ENCODE measurements around the gene PDE6C. TPM values are rescaled to one million over a fixed set of nuclear protein-coding genes. Genes with fewer than 3 reads are reported as not detected.

The PDE6C gene
- total and polyA plus RNA-seq, 9 donors: 0.02 TPM; not detected in 8

GRCh38 chr10:93702210-93703001, 90.1 kb downstream of the PDE6C start, which contains the start of gene FRA10AC1:
Gene FRA10AC1 (minus strand): TSS chr10:93702592. CDS start chr10:93700106, 2,486 bp downstream.
- TF ChIP-seq POLR2A (IDR thresholded peaks at IDR 0.05): peak; percentile 84
- peak; percentile 5 for TF ChIP-seq EP300 (IDR thresholded peaks at IDR 0.05)
- peak in 2 of 3 donors; percentile 32 to 47 for TF ChIP-seq CTCF (IDR thresholded peaks at IDR 0.05)
- Histone ChIP-seq H3K27me3 (no peaks in the 10 kb centered on the region), H3K4me3 (peak within 1 kb of the TSS; percentile 47), H3K27ac (peak within 1 kb of the TSS; percentile 75 to 86), H3K9me3 (no peaks in the 10 kb centered on the region), H3K4me1 (ENCODE audit: insufficient read depth) (peaks cover 3% of the 10 kb centered on the region), H3K36me3 (no peaks in the 10 kb centered on the region)
- DNase-seq: peak; percentile 90 to 94 (median 93)
- 0% methylated on average over 45 to 52 of the region's 52 CpGs for WGBS, 3 donors
- intact Hi-C loops (cut with DNase I): no loop called here

- DNase-seq: no peak
- intact Hi-C loops (cut with DNase I): no loop called here
- peak overlapping the region; percentile 75 to 86 for H3K27ac ChIP-seq
- H3K4me3 ChIP-seq: peak overlapping the region; percentile 47
- WGBS, 3 donors: 0 to 1% (median 1%) methylated on average over 12 of the region's 12 CpGs
- no peaks in the 10 kb centered on the region for H3K36me3 ChIP-seq
- H3K9me3 ChIP-seq: no peaks in the 10 kb centered on the region
- H3K4me1 ChIP-seq (ENCODE audit: insufficient read depth): peaks cover 3% of the 10 kb centered on the region
- H3K27me3 ChIP-seq: no peaks in the 10 kb centered on the region
- no peak for TF ChIP-seq CTCF (IDR thresholded peaks at IDR 0.05)
Measured at GRCh38 chr10:93703066-93703465, 90.7 kb downstream of the PDE6C start.

GRCh38 chr10:93703841-93704240, 91.5 kb downstream of the PDE6C start:
- Histone ChIP-seq H3K4me3 (peak overlapping the region; percentile 47), H3K27ac (no peak overlapping the region), H3K4me1 (ENCODE audit: insufficient read depth) (peaks cover 3% of the 10 kb centered on the region), H3K27me3 (no peaks in the 10 kb centered on the region), H3K36me3 (no peaks in the 10 kb centered on the region), H3K9me3 (no peaks in the 10 kb centered on the region)
- 36 to 70% (median 53%) methylated on average over 1 of the region's 1 CpG for WGBS, 3 donors
- intact Hi-C loops (cut with DNase I): no loop called here
- TF ChIP-seq CTCF (IDR thresholded peaks at IDR 0.05) (no peak), EP300 (IDR thresholded peaks at IDR 0.05) (no peak), POLR2A (IDR thresholded peaks at IDR 0.05) (no peak)
- DNase-seq: no peak

GRCh38 chr10:93704451-93704850, 92.1 kb downstream of the PDE6C start:
- no peak for DNase-seq
- H3K4me1 ChIP-seq (ENCODE audit: insufficient read depth): peaks cover 3% of the 10 kb centered on the region
- intact Hi-C loops (cut with DNase I): no loop called here

More at GRCh38 chr10:93704451-93704850, 92.1 kb downstream of the PDE6C start:
- 95 to 96% (median 96%) methylated on average over 5 of the region's 5 CpGs for WGBS, 3 donors
- no peak for TF ChIP-seq POLR2A (IDR thresholded peaks at IDR 0.05)
- TF ChIP-seq CTCF (IDR thresholded peaks at IDR 0.05): no peak
- TF ChIP-seq EP300 (IDR thresholded peaks at IDR 0.05): no peak
- no peaks in the 10 kb centered on the region for H3K27me3 ChIP-seq
- H3K36me3 ChIP-seq: no peaks in the 10 kb centered on the region
- H3K9me3 ChIP-seq: no peaks in the 10 kb centered on the region
- no peak overlapping the region for H3K27ac ChIP-seq
- H3K4me3 ChIP-seq: no peak overlapping the region
